PC-3 (cell line): Measurements from ENCODE around the gene TMEM184C. TPM values are rescaled to one million over a fixed set of nuclear protein-coding genes. Genes with fewer than 3 reads are reported as not detected.

Experiments
- ATAC-seq: fragments of 200-7000 bp; cut with Tn5 transposase; 2 replicates; pipeline ENCODE4 v1.9.1; 2020; ENCODE audit warnings: mild to moderate bottlenecking, moderate library complexity
- Bru-seq: library from RNA; stranded (reverse); fragments of 400-500 nt; gene quantifications from one replicate; lab custom pipeline; 2021; lab: Mats Ljungman, UMichigan
- BruChase-seq, 2 experiments: library from RNA; stranded (reverse); fragments of 400-500 nt; gene quantifications; one replicate each; lab custom pipeline; 2021; lab: Mats Ljungman, UMichigan
- BruUV-seq: library from RNA; stranded (reverse); fragments of 400-500 nt; replicated peaks from 2 replicates; lab custom pipeline; 2021; lab: Mats Ljungman, UMichigan
- CTCF ChIA-PET: fragments of 300-600 bp; sonication (Branson Sonifier 250); formaldehyde crosslinking; loops from one replicate; lab custom pipeline; 2022; ENCODE audit warnings: antibody characterized with exemption; lab: Charles Lee
- POLR2A ChIA-PET: fragments of 300-600 bp; sonication (Branson Sonifier 250); formaldehyde crosslinking; loops from one replicate; lab custom pipeline; 2022; ENCODE audit warnings: antibody characterized with exemption; ENCODE audit not compliant: unreplicated experiment; lab: Charles Lee
- DNase-seq: peaks from one replicate; pipeline ENCODE4 v3.0.0-alpha.2; 2015
- H2AFZ ChIP-seq: fragments of 300-600 bp; sonication (generic); 2 replicates; pipeline ENCODE4 v1.6.0; 2016; ENCODE audit warnings: antibody characterized with exemption, low read length
- H3F3A ChIP-seq: fragments of 300-600 bp; sonication (generic); one replicate; pipeline ENCODE4 v1.6.0; 2017; ENCODE audit warnings: antibody characterized with exemption, low read length, control low read depth, mild to moderate bottlenecking; ENCODE audit not compliant: unreplicated experiment
- H3K27ac ChIP-seq: fragments of 300-600 bp; sonication (generic); 2 replicates; pipeline ENCODE4 v1.5.1; 2016; ENCODE audit warnings: mild to moderate bottlenecking, low read length
- H3K27me3 ChIP-seq: fragments of 300-600 bp; sonication (generic); 2 replicates; pipeline ENCODE4 v1.6.1; 2016; ENCODE audit warnings: low read length, mixed read lengths
- H3K36me3 ChIP-seq: fragments of 300-600 bp; sonication (generic); 2 replicates; pipeline ENCODE4 v1.6.1; 2016; ENCODE audit warnings: low read depth, mixed run types, low read length, mixed read lengths
- H3K4me1 ChIP-seq: fragments of 300-600 bp; sonication (generic); 2 replicates; pipeline ENCODE4 v1.5.1; 2016; ENCODE audit warnings: low read length; ENCODE audit not compliant: insufficient read depth
- H3K4me2 ChIP-seq: fragments of 300-600 bp; sonication (generic); 2 replicates; pipeline ENCODE4 v1.6.0; 2016; ENCODE audit warnings: low read length
- H3K4me3 ChIP-seq: fragments of 300-600 bp; sonication (generic); 2 replicates; pipeline ENCODE4 v1.5.1; 2016; ENCODE audit warnings: mild to moderate bottlenecking, low read length, mixed read lengths
- H3K79me2 ChIP-seq: fragments of 300-600 bp; sonication (generic); 2 replicates; pipeline ENCODE4 v1.6.1; 2017; ENCODE audit warnings: low read length, mixed read lengths
- H3K9ac ChIP-seq: fragments of 300-600 bp; sonication (generic); 2 replicates; pipeline ENCODE4 v1.6.0; 2016; ENCODE audit warnings: mild to moderate bottlenecking, low read length
- H3K9me2 ChIP-seq: fragments of 300-600 bp; sonication (generic); replicated peaks from 2 replicates; pipeline ENCODE4 v1.6.1; 2016; ENCODE audit warnings: mixed run types, low read length, mixed read lengths
- H3K9me3 ChIP-seq: fragments of 300-600 bp; sonication (generic); 2 replicates; pipeline ENCODE4 v1.6.1; 2016; ENCODE audit warnings: low read length, mixed read lengths
- H4K20me1 ChIP-seq: fragments of 300-600 bp; sonication (generic); 2 replicates; pipeline ENCODE4 v1.6.1; 2016; ENCODE audit warnings: low read length, mixed read lengths
- EZH2 ChIP-seq: fragments of 300-600 bp; sonication (generic); IDR thresholded peaks from one replicate; pipeline ENCODE4 v1.6.1; 2017; ENCODE audit warnings: antibody characterized with exemption, mild to moderate bottlenecking, low read length; ENCODE audit not compliant: unreplicated experiment
- EZH2phosphoT487 ChIP-seq: fragments of 300-600 bp; sonication (generic); IDR thresholded peaks from 2 replicates; pipeline ENCODE4 v1.6.1; 2018; ENCODE audit warnings: mild to moderate bottlenecking, antibody characterized with exemption, low read length, borderline replicate concordance
- intact Hi-C: fragments of 100-400 bp; cut with micrococcal nuclease; formaldehyde crosslinking; loops from 2 replicates; pipeline ENCODE4 v1.9.0; 2023
- long read RNA-seq: library from polyadenylated mRNA; unstranded; transcript quantifications from one replicate; pipeline ENCODE4 v2.0.0, GENCODE V29; 2021; ENCODE audit not compliant: unreplicated experiment
- total RNA-seq: library from RNA; depleted of rRNA; stranded (reverse); fragments of >200 nt; gene quantifications from 2 replicates; pipeline ENCODE4 v1.2.3, GENCODE V29; 2014; rRNA removed
- TF ChIP-seq, protein P1 (sequence below): fragments of 300-600 bp; sonication (generic); conservative IDR thresholded peaks from 2 replicates; pipeline ENCODE4 v1.5.1; 2017; ENCODE audit warnings: antibody characterized with exemption, low read depth, mild to moderate bottlenecking, low read length

The TMEM184C gene
- total RNA-seq (17.5 and 19.8 TPM in 2 replicates), Bru-seq, nascent RNA (percentile 50 among the genes with signal in this experiment), BruChase-seq, experiment 1, labeled RNA remaining after a 6-hour chase (percentile 68 among the genes with signal in this experiment), BruChase-seq, experiment 2, labeled RNA remaining after a 2-hour chase (percentile 56 among the genes with signal in this experiment)
- long read RNA-seq, full-length matches to known transcripts: 32 of 54 reads
- long read RNA-seq, partial matches to known transcripts: 3 of 54 reads
- long read RNA-seq, other reads (novel, unspliced or antisense): 19 of 54 reads

DNA sequence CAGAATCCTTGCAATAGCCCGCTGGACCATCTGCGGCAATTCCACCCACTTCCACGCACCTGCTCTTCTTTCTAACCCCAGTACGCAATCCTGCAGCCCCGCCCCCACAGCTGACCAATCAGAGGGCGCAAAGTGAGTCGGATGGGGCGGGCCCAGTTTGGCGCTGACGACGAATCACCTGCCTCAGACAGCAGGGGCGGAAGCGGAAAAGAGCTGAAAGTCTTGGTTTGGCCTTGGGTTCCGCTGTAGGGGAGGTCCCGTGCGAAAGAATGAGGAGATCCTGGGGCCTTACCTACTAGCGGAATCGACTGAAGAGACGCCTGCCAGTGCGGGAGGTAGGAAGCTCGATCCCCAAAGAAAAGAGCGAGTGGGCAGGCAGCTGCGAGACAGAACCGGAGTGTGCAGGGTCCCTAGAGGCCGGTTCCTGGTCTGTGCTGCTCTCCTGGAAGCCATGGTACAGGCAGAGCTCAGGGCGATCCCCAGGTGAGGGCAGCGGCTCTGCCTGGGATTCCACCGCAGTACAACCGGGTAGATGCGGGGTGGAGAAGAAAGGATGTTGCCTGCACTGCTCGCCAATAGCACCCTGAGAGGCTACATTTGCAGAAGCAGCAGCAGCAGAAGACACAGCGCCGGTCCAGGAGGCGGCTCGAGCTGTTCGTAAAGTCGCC, at the start of gene TMEM184C:
Gene TMEM184C (plus strand): TSS at position 225 of the 668 bp plus-strand sequence. CDS start 560 bp downstream, outside the sequence.
- H3K4me2 ChIP-seq: peak within 1 kb of the TSS; percentile 86
- no peaks in the 10 kb centered on the region for H3F3A ChIP-seq
- ATAC-seq: peak; percentile 97
- intact Hi-C loops: loop anchor here (5.0 kb wide), 1 partner anchor 65 kb away; the partner anchor contains the start of gene PRMT9
- CTCF ChIA-PET: interaction anchor here (0.6 kb wide), 1 partner anchor 256 kb away, joined by 3 read pairs; no protein-coding TSS in a partner anchor
- H3K4me1 ChIP-seq: peaks cover 17% of the 10 kb centered on the region
- TF ChIP-seq EZH2phosphoT487 (no peak), EZH2 (no peak)
- TF ChIP-seq, protein P1, sequence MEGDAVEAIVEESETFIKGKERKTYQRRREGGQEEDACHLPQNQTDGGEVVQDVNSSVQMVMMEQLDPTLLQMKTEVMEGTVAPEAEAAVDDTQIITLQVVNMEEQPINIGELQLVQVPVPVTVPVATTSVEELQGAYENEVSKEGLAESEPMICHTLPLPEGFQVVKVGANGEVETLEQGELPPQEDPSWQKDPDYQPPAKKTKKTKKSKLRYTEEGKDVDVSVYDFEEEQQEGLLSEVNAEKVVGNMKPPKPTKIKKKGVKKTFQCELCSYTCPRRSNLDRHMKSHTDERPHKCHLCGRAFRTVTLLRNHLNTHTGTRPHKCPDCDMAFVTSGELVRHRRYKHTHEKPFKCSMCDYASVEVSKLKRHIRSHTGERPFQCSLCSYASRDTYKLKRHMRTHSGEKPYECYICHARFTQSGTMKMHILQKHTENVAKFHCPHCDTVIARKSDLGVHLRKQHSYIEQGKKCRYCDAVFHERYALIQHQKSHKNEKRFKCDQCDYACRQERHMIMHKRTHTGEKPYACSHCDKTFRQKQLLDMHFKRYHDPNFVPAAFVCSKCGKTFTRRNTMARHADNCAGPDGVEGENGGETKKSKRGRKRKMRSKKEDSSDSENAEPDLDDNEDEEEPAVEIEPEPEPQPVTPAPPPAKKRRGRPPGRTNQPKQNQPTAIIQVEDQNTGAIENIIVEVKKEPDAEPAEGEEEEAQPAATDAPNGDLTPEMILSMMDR: no peak
- H2AFZ ChIP-seq: peak within 1 kb of the TSS; percentile 91
- no peaks in the 10 kb centered on the region for H3K9me3 ChIP-seq
- H3K4me3 ChIP-seq: peak within 1 kb of the TSS; percentile 91
- TSS peak; percentile 83 for BruUV-seq
- H3K9me2 ChIP-seq: no peaks in the 10 kb centered on the region
- POLR2A ChIA-PET: interaction anchor here (0.5 to 0.7 kb wide), 5 partner anchors 11 to 738 kb away, joined by 3 to 7 read pairs (median 4); no protein-coding TSS in a partner anchor
- H3K36me3 ChIP-seq: 0 out of 2 replicates have a peak, but pooled peaks cover 2% of the 10 kb centered on the region
- peak within 1 kb of the TSS; percentile 82 for H3K9ac ChIP-seq
- no peaks in the 10 kb centered on the region for H3K27me3 ChIP-seq
- H3K79me2 ChIP-seq: peaks cover 45% of the 10 kb centered on the region
- DNase-seq: peak; percentile 95
- H4K20me1 ChIP-seq: no peaks in the 10 kb centered on the region
- H3K27ac ChIP-seq: peak within 1 kb of the TSS; percentile 65

DNA sequence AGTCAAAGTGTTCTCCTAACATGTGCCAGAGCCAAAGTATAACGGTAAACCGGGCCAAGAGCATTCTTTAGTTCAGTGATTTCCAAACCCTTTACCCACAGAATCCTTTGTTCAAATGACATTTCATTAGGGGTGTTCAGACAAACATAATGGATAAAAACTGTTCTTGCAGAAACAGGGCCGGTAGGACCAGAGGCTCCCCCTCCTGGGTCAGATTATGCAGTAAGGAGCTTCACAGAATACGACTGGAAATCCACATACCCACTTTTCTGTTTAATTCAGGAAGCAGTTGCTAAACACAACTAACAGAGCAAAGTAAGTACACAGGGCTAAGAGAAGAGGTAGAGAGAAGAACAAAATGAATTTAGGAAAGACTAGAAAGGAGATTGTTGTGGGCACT, 46.6 kb upstream of the TMEM184C start:
- H3K27ac ChIP-seq: peak overlapping the region; percentile 84
- BruUV-seq: no TSS peak
- no peaks in the 10 kb centered on the region for H3F3A ChIP-seq
- ChIA-PET CTCF (interaction anchor here (0.8 to 1.0 kb wide), 2 partner anchors 52 to 413 kb away, joined by 4 to 5 read pairs; no protein-coding TSS in a partner anchor), POLR2A (interaction anchor here (0.7 kb wide), 1 partner anchor 28 kb away, joined by 3 read pairs; no protein-coding TSS in a partner anchor)
- H3K79me2 ChIP-seq: no peaks in the 10 kb centered on the region
- intact Hi-C loops: no loop called here
- TF ChIP-seq EZH2phosphoT487: no peak
- TF ChIP-seq, protein P1: peak; percentile 15; the same call in 1 of the 2 replicates
- H3K4me3 ChIP-seq: no peak overlapping the region; the same call in 1 of the 2 replicates
- no peaks in the 10 kb centered on the region for H3K9me2 ChIP-seq
- no peaks in the 10 kb centered on the region for H3K9me3 ChIP-seq
- H2AFZ ChIP-seq: peak overlapping the region; percentile 48; the same call in 1 of the 2 replicates
- H3K4me2 ChIP-seq: peak overlapping the region; percentile 66
- H4K20me1 ChIP-seq: no peaks in the 10 kb centered on the region
- no peaks in the 10 kb centered on the region for H3K27me3 ChIP-seq
- H3K36me3 ChIP-seq: no peaks in the 10 kb centered on the region
- H3K9ac ChIP-seq: peak overlapping the region; percentile 39; the same call in 1 of the 2 replicates
- DNase-seq (no peak), ATAC-seq (peak; percentile 45)
- H3K4me1 ChIP-seq: peaks cover 24% of the 10 kb centered on the region
